Natural killer cell treated with Interleukin-12 subunit alpha and Interleukin-12 subunit beta and Interleukin-15 and Interleukin-18, amount 100 ng/mL, for 72 hours (primary cell): ENCODE measurements around the gene SYNPR. TPM values are rescaled to one million over a fixed set of nuclear protein-coding genes. Genes with fewer than 3 reads are reported as not detected.

Experiments
- ATAC-seq, 2 donors: fragments of 150-1000 bp; cut with Tn5 transposase in 1 of 2; sonication (Bioruptor Pico), chemical (Tn5 transposase) in 1 of 2; 2 replicates each; pipeline ENCODE4 v1.10.0; 2021
- DNase-seq: peaks from one replicate; pipeline ENCODE4 v3.0.0; 2022; ENCODE audit warnings: low spot score
- H3K27ac Mint-ChIP-seq, 2 donors: 1 replicate in 1 of 2; 2 replicates in 1 of 2; pipeline ENCODE4 v1.8.0; 2022; ENCODE audit warnings: mixed read lengths in 2 of 2, mild to moderate bottlenecking in 1 of 2, moderate library complexity in 1 of 2
- H3K27me3 Mint-ChIP-seq, 2 donors: 1 replicate in 1 of 2; 2 replicates in 1 of 2; pipeline ENCODE4 v1.8.0; 2022; ENCODE audit warnings: mixed read lengths in 2 of 2
- H3K36me3 Mint-ChIP-seq: one replicate; pipeline ENCODE4 v1.8.0; 2022; ENCODE audit warnings: mixed read lengths
- H3K4me1 Mint-ChIP-seq, 2 donors: 1 replicate in 1 of 2; 2 replicates in 1 of 2; pipeline ENCODE4 v1.8.0; 2022; ENCODE audit warnings: low read depth in 2 of 2, mixed read lengths in 2 of 2, mild to moderate bottlenecking in 1 of 2
- H3K4me3 Mint-ChIP-seq: one replicate; pipeline ENCODE4 v1.8.0; 2022; ENCODE audit warnings: mixed read lengths
- H3K9me3 Mint-ChIP-seq: 2 replicates; pipeline ENCODE4 v1.8.0; 2022; ENCODE audit warnings: mixed read lengths
- total RNA-seq, 2 donors: library from RNA; stranded (reverse); gene quantifications; one replicate each; pipeline ENCODE4 v1.2.3, GENCODE V29; 2022

The SYNPR gene
- total RNA-seq, 2 donors from 2014 or later = not detected

GRCh38 chr3:63331520-63331919, 53.4 kb downstream of the SYNPR start:
- Mint-ChIP-seq H3K4me3 (no peak overlapping the region), H3K9me3 (no peaks in the 10 kb centered on the region), H3K27ac (no peak overlapping the region), H3K36me3 (no peaks in the 10 kb centered on the region), H3K4me1 (no peaks in the 10 kb centered on the region), H3K27me3 (no peaks in the 10 kb centered on the region)
- ATAC-seq (no peak), DNase-seq (no peak)

GRCh38 chr3:63333815-63334214, 55.7 kb downstream of the SYNPR start:
- DNase-seq (no peak), ATAC-seq (no peak)
- H3K36me3 Mint-ChIP-seq = no peaks in the 10 kb centered on the region
- no peak overlapping the region for H3K27ac Mint-ChIP-seq
- H3K4me1 Mint-ChIP-seq = no peaks in the 10 kb centered on the region
- no peak overlapping the region for H3K4me3 Mint-ChIP-seq
- H3K9me3 Mint-ChIP-seq = no peaks in the 10 kb centered on the region
- H3K27me3 Mint-ChIP-seq = no peaks in the 10 kb centered on the region

- Mint-ChIP-seq H3K27me3 (no peaks in the 10 kb centered on the region), H3K27ac (no peak overlapping the region), H3K4me3 (no peak overlapping the region), H3K4me1 (no peaks in the 10 kb centered on the region), H3K36me3 (no peaks in the 10 kb centered on the region), H3K9me3 (peaks cover 3% of the 10 kb centered on the region)
- ATAC-seq (no peak), DNase-seq (no peak)
These were observed 60.2 kb downstream of the SYNPR start for GRCh38 chr3:63338351-63338750.

- DNase-seq (no peak), ATAC-seq (peak in 1 of 2 donors; percentile 27)
- Mint-ChIP-seq H3K27ac (no peak overlapping the region), H3K9me3 (peaks cover 3% of the 10 kb centered on the region), H3K4me1 (no peaks in the 10 kb centered on the region), H3K4me3 (no peak overlapping the region), H3K27me3 (peaks cover 0 to 5% of the 10 kb centered on the region in 2 donors), H3K36me3 (no peaks in the 10 kb centered on the region)
These were observed 65.6 kb downstream of the SYNPR start for GRCh38 chr3:63343674-63344073.

- peaks cover 3% of the 10 kb centered on the region for H3K9me3 Mint-ChIP-seq
- H3K27ac Mint-ChIP-seq = no peak overlapping the region
- H3K27me3 Mint-ChIP-seq = peaks cover 0 to 10% of the 10 kb centered on the region in 2 donors
- ATAC-seq (no peak), DNase-seq (no peak)
- no peaks in the 10 kb centered on the region for H3K4me1 Mint-ChIP-seq
- H3K36me3 Mint-ChIP-seq = no peaks in the 10 kb centered on the region
- H3K4me3 Mint-ChIP-seq = no peak overlapping the region
These were observed 66.6 kb downstream of the SYNPR start for GRCh38 chr3:63344661-63345060.

- DNase-seq (no peak), ATAC-seq (no peak)
- no peaks in the 10 kb centered on the region for H3K4me1 Mint-ChIP-seq
- H3K4me3 Mint-ChIP-seq = no peak overlapping the region
- H3K27ac Mint-ChIP-seq = no peak overlapping the region
- H3K27me3 Mint-ChIP-seq = peaks cover 4 to 19% of the 10 kb centered on the region in 2 donors
- H3K36me3 Mint-ChIP-seq = no peaks in the 10 kb centered on the region
- H3K9me3 Mint-ChIP-seq = no peaks in the 10 kb centered on the region
These were observed 71.8 kb downstream of the SYNPR start for GRCh38 chr3:63349583-63350573.

- DNase-seq (no peak), ATAC-seq (no peak)
- Mint-ChIP-seq H3K4me1 (no peaks in the 10 kb centered on the region), H3K27ac (no peak overlapping the region), H3K36me3 (no peaks in the 10 kb centered on the region), H3K27me3 (peaks cover 12 to 19% of the 10 kb centered on the region in 2 donors), H3K9me3 (no peaks in the 10 kb centered on the region), H3K4me3 (no peak overlapping the region)
These were observed 73.3 kb downstream of the SYNPR start for GRCh38 chr3:63351159-63352007.

- Mint-ChIP-seq H3K27ac (no peak overlapping the region), H3K4me1 (no peaks in the 10 kb centered on the region)
- ATAC-seq = no peak
These were observed 73.8 kb downstream of the SYNPR start for GRCh38 chr3:63352008-63352279.

GRCh38 chr3:63353383-63353782, 75.3 kb downstream of the SYNPR start:
- Mint-ChIP-seq H3K27me3 (peaks cover 12 to 17% of the 10 kb centered on the region in 2 donors), H3K36me3 (no peaks in the 10 kb centered on the region), H3K9me3 (no peaks in the 10 kb centered on the region), H3K4me1 (no peaks in the 10 kb centered on the region), H3K27ac (no peak overlapping the region), H3K4me3 (no peak overlapping the region)
- DNase-seq (no peak), ATAC-seq (no peak)

More at GRCh38 chr3:63352008-63352279, 73.8 kb downstream of the SYNPR start:
- H3K36me3 Mint-ChIP-seq = no peaks in the 10 kb centered on the region
- no peak overlapping the region for H3K4me3 Mint-ChIP-seq
- peaks cover 12 to 19% of the 10 kb centered on the region in 2 donors for H3K27me3 Mint-ChIP-seq
- H3K9me3 Mint-ChIP-seq = no peaks in the 10 kb centered on the region
- no peak for DNase-seq

GRCh38 chr3:63354160-63354559, 76.1 kb downstream of the SYNPR start:
- Mint-ChIP-seq H3K9me3 (no peaks in the 10 kb centered on the region), H3K4me3 (no peak overlapping the region), H3K4me1 (no peaks in the 10 kb centered on the region), H3K27ac (no peak overlapping the region), H3K27me3 (peaks cover 12% of the 10 kb centered on the region in 2 donors), H3K36me3 (no peaks in the 10 kb centered on the region)
- DNase-seq (no peak), ATAC-seq (no peak)

GRCh38 chr3:63355809-63356208, 77.7 kb downstream of the SYNPR start:
- Mint-ChIP-seq H3K4me3 (no peak overlapping the region), H3K27ac (no peak overlapping the region), H3K36me3 (no peaks in the 10 kb centered on the region), H3K9me3 (peaks cover 4% of the 10 kb centered on the region), H3K4me1 (no peaks in the 10 kb centered on the region), H3K27me3 (peaks cover 4 to 12% of the 10 kb centered on the region in 2 donors)
- no peak for DNase-seq
- no peak for ATAC-seq

GRCh38 chr3:63364495-63364894, 86.4 kb downstream of the SYNPR start:
- H3K4me3 Mint-ChIP-seq = no peak overlapping the region
- peaks cover 8% of the 10 kb centered on the region for H3K9me3 Mint-ChIP-seq
- ATAC-seq = no peak
- H3K27ac Mint-ChIP-seq = no peak overlapping the region
- H3K36me3 Mint-ChIP-seq = no peaks in the 10 kb centered on the region
- no peaks in the 10 kb centered on the region for H3K4me1 Mint-ChIP-seq
- no peaks in the 10 kb centered on the region for H3K27me3 Mint-ChIP-seq
- no peak for DNase-seq

- ATAC-seq (no peak), DNase-seq (no peak)
- Mint-ChIP-seq H3K4me3 (no peak overlapping the region), H3K36me3 (no peaks in the 10 kb centered on the region), H3K27me3 (no peaks in the 10 kb centered on the region), H3K27ac (no peak overlapping the region), H3K4me1 (no peaks in the 10 kb centered on the region), H3K9me3 (peaks cover 8% of the 10 kb centered on the region)
These were observed 86.8 kb downstream of the SYNPR start for GRCh38 chr3:63364910-63365309.

GRCh38 chr3:63365671-63366070, 87.6 kb downstream of the SYNPR start:
- H3K4me1 Mint-ChIP-seq = no peaks in the 10 kb centered on the region
- peaks cover 5% of the 10 kb centered on the region for H3K9me3 Mint-ChIP-seq
- H3K36me3 Mint-ChIP-seq = no peaks in the 10 kb centered on the region
- no peak for ATAC-seq
- no peaks in the 10 kb centered on the region for H3K27me3 Mint-ChIP-seq
- no peak overlapping the region for H3K27ac Mint-ChIP-seq
- H3K4me3 Mint-ChIP-seq = no peak overlapping the region
- DNase-seq = no peak
